SK-N-MC (cell line): Measurements from ENCODE around the gene C1orf185.
"Not testable (repeated sequence)": the region's sequence is repeated elsewhere in the genome, so short reads cannot be mapped to it uniquely, and the experiment has no call there.

Experiments
- DNase-seq: peaks from one replicate; pipeline ENCODE4 v3.0.0-alpha.2; 2011; ENCODE audit warnings: low read depth, low spot score
- H3K27ac ChIP-seq: fragments of 200-600 bp; sonication (generic); 2 replicates; pipeline ENCODE4 v1.5.1; 2016; ENCODE audit warnings: mixed run types
- H3K36me3 ChIP-seq: fragments of 200-600 bp; sonication (generic); 2 replicates; pipeline ENCODE4 v1.6.1; 2017; ENCODE audit warnings: antibody characterized with exemption, low read length, mixed read lengths; ENCODE audit not compliant: insufficient read depth
- H3K4me3 ChIP-seq: fragments of 200-600 bp; sonication (generic); 2 replicates; pipeline ENCODE4 v1.5.1; 2016
- H3K9ac ChIP-seq: fragments of 200-600 bp; sonication (generic); 2 replicates; pipeline ENCODE4 v1.8.0; 2017; ENCODE audit warnings: mixed run types, mixed read lengths; ENCODE audit not compliant: insufficient read length
- H3K9me3 ChIP-seq: fragments of 200-600 bp; sonication (generic); 2 replicates; pipeline ENCODE4 v1.6.1; 2017; ENCODE audit warnings: low read depth, mild to moderate bottlenecking, antibody characterized with exemption, low read length, moderate library complexity, mixed read lengths
- EZH2 ChIP-seq: fragments of 200-600 bp; sonication (generic); IDR thresholded peaks from one replicate; pipeline ENCODE4 v1.6.1; 2017; ENCODE audit warnings: antibody characterized with exemption
- FOXP2 ChIP-seq: optimal IDR thresholded peaks from 2 replicates; pipeline ENCODE3; 2011; ENCODE audit warnings: mild to moderate bottlenecking, moderate library complexity; ENCODE audit not compliant: insufficient read depth; ENCODE audit errors: extremely low read length, control extremely low read depth
- POLR2AphosphoS5 ChIP-seq: IDR thresholded peaks from 2 replicates; pipeline ENCODE4 v1.6.1; 2012; ENCODE audit warnings: mild to moderate bottlenecking, low read depth, low read length, borderline replicate concordance

C1orf185 gene

DNA sequence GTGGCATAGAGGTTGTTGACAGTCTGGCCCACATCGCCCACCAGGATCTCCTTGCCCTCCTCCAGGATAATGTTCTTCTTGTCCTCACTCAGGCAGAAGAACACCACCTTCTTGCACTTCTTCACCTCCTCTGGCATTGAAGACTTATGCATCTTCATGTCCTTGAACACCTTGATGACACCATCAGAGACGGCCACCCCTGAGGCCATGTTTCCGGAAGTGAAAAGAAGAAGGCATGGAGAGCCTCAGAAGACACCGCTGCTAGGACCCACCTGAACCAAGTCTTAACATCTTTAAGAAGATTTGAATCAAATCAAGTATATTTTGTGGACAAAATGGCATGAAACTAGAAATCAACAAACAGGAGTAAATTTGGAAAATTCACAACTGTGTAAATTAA lies 56.2 kb downstream of the C1orf185 start:
- no peak overlapping the region for H3K9ac ChIP-seq
- no peak overlapping the region for H3K4me3 ChIP-seq
- no peak for DNase-seq
- no peak overlapping the region for H3K27ac ChIP-seq
- no peak for TF ChIP-seq FOXP2
- TF ChIP-seq EZH2: no peak
- TF ChIP-seq POLR2AphosphoS5: no peak
- no peaks in the 10 kb centered on the region for H3K9me3 ChIP-seq
- no peaks in the 10 kb centered on the region for H3K36me3 ChIP-seq

DNA sequence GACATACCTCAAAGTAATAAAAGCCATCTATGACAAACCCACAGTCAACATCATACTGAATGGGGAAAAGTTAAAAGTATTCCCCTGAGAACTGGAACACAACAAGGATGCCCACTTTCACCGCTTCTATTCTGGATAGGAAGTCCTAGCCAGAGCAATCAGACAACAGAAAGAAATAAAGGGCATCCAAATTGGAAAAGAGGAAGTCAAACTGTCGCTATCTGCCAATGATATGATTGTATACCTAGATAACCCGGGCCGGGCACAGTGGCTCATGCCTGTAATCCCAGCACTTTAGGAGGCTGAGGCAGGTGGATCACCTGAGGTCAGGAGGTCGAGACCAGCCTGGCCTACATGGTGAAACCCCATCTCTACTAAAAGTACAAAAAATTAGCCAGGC lies 60.5 kb downstream of the C1orf185 start:
- H3K4me3 ChIP-seq, H3K27ac ChIP-seq, H3K36me3 ChIP-seq, H3K9ac ChIP-seq, H3K9me3 ChIP-seq, DNase-seq: not testable (repeated sequence)

DNA sequence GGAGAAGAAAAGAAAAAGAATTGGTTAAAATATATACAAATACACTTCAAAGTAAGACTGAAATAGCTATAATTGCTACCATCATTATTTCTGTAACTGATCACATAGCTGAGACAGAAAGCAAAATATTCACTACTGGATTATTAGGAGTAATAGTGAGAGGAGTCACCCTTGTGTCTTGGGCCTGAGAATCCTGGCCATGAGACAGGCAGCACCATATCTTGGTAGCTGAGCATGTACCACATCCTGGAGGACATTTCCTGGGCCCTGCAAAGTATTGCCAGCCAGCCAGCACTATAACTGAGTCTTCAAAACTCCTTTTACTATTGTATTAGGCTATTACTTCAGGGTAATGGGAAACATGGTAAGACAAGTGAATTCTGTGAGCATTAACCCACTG lies 63.5 kb downstream of the C1orf185 start:
- Histone ChIP-seq H3K36me3 (no peaks in the 10 kb centered on the region), H3K27ac (no peak overlapping the region), H3K9me3 (no peaks in the 10 kb centered on the region), H3K9ac (no peak overlapping the region), H3K4me3 (no peak overlapping the region)
- DNase-seq: no peak
- TF ChIP-seq POLR2AphosphoS5 (no peak), FOXP2 (no peak), EZH2 (no peak)

DNA sequence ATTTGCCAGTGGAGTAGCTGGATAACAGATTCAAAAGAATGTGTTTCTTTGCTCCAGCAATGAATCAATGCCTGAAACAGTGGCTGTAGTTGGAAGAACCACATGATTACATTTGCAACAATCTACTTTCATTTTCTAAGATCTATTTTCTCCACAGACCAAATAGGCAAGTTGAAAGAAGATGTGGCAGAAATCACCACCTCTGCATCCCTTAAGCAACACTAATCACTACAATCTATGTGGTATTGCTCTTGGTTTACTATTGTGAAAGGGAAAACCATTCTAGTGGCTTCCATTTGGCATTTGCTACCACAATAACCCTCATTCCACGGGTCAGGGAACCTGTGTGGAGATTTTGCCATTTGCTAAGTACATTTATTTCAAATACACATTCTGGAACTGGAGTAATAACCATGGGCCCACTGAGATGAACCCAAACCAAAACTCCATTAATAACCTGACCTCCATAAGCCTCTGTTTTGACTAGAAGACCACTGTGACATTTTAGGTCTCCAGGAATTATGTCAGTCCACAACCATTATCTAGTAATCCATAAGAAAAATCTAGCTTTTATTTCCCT lies 66.3 kb downstream of the C1orf185 start:
- Histone ChIP-seq H3K27ac (no peak overlapping the region), H3K36me3 (no peaks in the 10 kb centered on the region), H3K4me3 (no peak overlapping the region), H3K9ac (no peak overlapping the region), H3K9me3 (no peaks in the 10 kb centered on the region)
- TF ChIP-seq FOXP2: no peak
- TF ChIP-seq POLR2AphosphoS5: no peak
- no peak for TF ChIP-seq EZH2
- DNase-seq: no peak

DNA sequence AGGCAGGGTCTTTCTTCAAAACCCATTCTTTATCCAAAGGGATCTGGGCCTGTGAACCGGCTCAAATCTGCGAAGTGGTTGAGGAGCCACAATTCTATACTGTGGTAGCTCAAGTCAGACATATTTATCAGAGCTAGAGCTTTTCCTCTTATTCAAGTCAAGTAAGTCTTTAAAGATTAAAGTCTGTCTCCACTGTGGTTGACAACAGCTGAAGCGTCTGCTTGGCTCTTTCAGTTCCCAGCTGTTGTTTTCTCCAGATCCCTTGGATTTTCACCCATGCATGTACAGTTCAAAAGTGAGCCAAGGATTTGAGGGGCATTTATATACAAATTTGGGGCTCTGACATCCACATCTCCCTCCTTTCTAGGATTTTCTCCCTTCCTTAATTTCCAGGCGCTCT lies 66.9 kb downstream of the C1orf185 start:
- TF ChIP-seq EZH2 (no peak), FOXP2 (no peak), POLR2AphosphoS5 (no peak)
- Histone ChIP-seq H3K27ac (no peak overlapping the region), H3K9me3 (no peaks in the 10 kb centered on the region), H3K9ac (no peak overlapping the region), H3K4me3 (no peak overlapping the region), H3K36me3 (no peaks in the 10 kb centered on the region)
- DNase-seq: no peak

DNA sequence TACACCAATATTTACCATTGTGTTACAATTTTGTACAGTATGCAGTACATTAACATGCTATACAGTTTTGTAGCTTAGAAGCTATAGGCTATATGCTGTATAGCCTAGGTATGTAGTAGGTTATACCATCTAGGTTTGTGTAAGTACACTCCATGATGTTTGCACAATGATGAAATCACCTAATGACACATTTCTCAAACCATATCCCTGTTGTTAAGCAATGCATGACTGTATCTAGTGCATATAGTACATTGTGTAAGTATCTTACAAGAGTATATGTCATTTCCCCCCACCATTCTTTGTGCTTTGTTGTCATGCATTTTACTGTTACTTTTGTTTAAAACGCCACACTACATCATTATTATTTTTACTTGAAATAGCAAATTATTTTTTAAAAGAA lies 68.3 kb downstream of the C1orf185 start:
- Histone ChIP-seq H3K9me3 (no peaks in the 10 kb centered on the region), H3K27ac (no peak overlapping the region), H3K36me3 (no peaks in the 10 kb centered on the region), H3K4me3 (no peak overlapping the region), H3K9ac (no peak overlapping the region)
- no peak for DNase-seq
- no peak for TF ChIP-seq FOXP2
- no peak for TF ChIP-seq EZH2
- TF ChIP-seq POLR2AphosphoS5: no peak

DNA sequence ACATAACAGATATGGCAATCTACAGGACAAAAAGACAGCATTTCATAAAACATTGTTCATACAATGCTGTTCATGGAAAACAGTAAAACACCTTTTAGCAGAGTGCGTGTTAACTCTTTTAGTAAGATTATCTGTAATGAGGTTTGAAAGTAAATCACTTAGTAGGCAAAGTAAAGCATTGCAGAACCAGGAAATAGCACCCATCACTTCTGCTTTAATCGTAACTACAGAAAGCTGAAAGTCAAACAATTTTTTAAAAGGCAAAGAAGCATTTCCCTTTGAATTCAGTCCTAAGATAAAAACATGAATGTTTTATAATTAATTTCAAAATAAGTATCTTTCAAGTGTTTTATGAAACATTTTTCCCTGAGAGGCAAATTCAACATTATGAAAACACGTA lies 70.8 kb downstream of the C1orf185 start:
- Histone ChIP-seq H3K9ac (no peak overlapping the region), H3K27ac (no peak overlapping the region), H3K9me3 (no peaks in the 10 kb centered on the region), H3K4me3 (no peak overlapping the region), H3K36me3 (no peaks in the 10 kb centered on the region)
- no peak for DNase-seq
- TF ChIP-seq EZH2 (no peak), FOXP2 (no peak), POLR2AphosphoS5 (no peak)

DNA sequence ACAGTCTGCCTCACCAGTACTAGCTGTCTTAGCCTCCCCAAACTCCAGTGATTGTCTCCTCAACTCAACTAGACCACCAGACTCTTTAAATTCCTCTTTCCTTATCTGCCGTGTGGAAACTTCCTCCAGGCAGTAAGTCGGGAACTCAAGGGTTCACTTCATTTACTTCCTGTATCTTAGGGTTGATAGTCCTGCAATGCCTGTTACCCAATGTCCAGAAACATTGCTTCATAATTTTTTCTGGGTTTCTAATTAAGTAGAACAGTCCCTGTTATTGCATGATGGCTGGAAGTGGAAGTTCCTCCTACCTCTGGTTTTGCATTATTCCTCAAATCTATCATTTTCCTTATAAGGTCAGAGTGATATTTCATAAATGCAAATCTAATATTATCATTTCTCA lies 73.2 kb downstream of the C1orf185 start:
- H3K9ac ChIP-seq: no peak overlapping the region
- H3K27ac ChIP-seq: no peak overlapping the region
- H3K9me3 ChIP-seq: no peaks in the 10 kb centered on the region
- no peaks in the 10 kb centered on the region for H3K36me3 ChIP-seq
- no peak for DNase-seq
- TF ChIP-seq EZH2 (no peak), FOXP2 (no peak), POLR2AphosphoS5 (no peak)
- no peak overlapping the region for H3K4me3 ChIP-seq

DNA sequence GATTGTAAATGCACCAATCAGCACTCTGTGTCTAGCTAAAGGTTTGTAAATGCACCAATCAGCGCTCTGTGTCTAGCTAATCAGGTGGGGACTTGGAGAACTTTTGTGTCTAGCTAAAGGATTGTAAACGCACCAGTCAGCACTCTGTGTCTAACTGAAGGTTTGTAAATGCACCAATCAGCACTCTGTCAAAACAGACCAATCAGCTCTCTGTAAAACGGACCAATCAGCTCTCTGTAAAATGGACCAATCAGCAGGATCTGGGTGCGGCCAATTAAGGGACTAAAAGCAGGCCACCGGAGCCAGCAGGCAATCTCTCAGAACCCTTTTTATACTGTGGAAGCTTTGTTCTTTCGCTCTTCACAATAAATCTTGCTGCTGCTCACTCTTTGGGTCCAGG lies 76.0 kb downstream of the C1orf185 start:
- H3K9me3 ChIP-seq, DNase-seq, H3K4me3 ChIP-seq, H3K36me3 ChIP-seq, H3K27ac ChIP-seq, H3K9ac ChIP-seq: not testable (repeated sequence)

DNA sequence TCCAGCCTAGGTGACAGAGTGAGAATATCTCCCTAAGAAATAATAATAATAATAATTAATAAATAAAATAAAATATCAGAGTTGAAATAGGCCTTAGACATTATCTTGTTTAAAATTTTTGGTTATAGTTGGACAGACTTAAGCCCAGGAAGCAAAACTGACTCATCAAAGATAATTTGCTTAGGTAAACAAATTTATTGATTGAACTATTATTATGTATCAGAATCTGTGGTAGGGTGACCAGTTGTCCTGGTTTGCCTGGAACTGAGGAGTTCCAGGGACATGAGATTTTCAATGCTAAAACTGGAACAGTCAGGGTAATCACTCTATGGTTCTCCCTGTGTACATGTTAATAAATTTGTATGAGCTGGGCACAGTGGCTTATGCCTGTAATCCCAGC lies 86.2 kb downstream of the C1orf185 start:
- no peaks in the 10 kb centered on the region for H3K36me3 ChIP-seq
- no peak overlapping the region for H3K27ac ChIP-seq
- no peak for TF ChIP-seq EZH2
- no peak for TF ChIP-seq POLR2AphosphoS5
- TF ChIP-seq FOXP2: no peak
- H3K9me3 ChIP-seq: no peaks in the 10 kb centered on the region
- no peak overlapping the region for H3K4me3 ChIP-seq
- DNase-seq: no peak
- no peak overlapping the region for H3K9ac ChIP-seq
